Measurements from ENCODE around the gene NECAP2.

GRCh38 chr1:16434007-16434406 is 6.5 kb upstream of the NECAP2 start:
- TF ChIP-seq POLR2AphosphoS5 (IDR thresholded peaks at IDR 0.05; ENCODE audit: low read depth, low read length) (no peak), TAF1 (IDR thresholded peaks at IDR 0.05; ENCODE audit: borderline replicate concordance, insufficient read depth, low read length) (no peak), REST (IDR thresholded peaks at IDR 0.05; ENCODE audit: insufficient read depth in 1 of 2, low read depth in 2 of 2, low read length in 2 of 2) (no peak), SIN3A (IDR thresholded peaks at IDR 0.05; ENCODE audit: borderline replicate concordance, insufficient read depth, low read length) (no peak), FOXP2 (optimal IDR thresholded peaks at IDR 0.05; ENCODE audit: borderline replicate concordance, extremely low read depth, extremely low read length, insufficient read depth) (no peak)
